ENCODE measurements around the gene THAP7. TPM values are rescaled to one million over a fixed set of nuclear protein-coding genes. Genes with fewer than 3 reads are reported as not detected.

Gene THAP7
- total and polyA plus RNA-seq, 9 of the 15 experiments (the other 6 are each of a cell fraction or from before 2014, with no cell fraction given), result 7.9 to 263 (median 84.1) TPM

DNA sequence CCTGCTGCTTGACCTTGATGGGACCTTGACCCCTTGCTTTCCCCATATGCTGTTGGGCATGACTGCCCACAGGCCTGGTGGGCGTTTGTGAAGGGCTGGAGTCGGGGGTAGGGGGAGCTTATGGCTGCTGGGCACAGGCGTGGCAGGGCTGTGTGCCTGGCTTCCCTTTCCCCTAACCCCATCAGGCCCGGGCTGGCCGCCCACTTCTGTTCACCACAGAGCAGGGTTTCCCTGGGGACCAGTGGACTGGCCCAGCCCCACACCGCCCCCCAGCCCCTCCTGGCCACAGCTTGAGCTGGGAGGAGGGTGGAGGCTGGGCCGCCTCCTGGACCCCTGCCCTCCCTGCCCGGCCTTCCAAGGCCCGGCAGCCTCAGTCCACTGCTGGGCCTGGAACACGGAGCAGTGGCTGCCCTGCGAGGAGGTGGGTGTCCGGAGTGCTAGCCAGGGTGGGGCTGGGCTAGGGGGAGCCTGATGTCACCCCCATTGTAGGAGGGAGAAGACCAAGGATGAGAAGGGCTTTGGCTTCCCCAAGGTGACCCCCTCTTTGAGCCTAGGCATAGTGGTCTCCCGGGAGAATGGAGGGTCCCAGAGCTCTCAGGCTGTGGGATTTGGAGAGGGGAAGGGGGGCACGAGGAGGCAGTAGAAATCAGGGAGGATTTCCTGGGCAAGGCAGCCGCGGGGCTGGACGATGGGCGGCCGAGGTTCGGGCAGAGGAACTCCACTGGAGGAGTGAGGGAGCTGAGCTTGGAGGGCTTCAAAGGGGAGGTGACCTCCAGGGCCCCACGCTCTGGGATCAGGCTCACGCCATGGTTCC, 34.8 kb downstream of the THAP7 start, which contains the start of gene AIFM3 (continued):
- TF ChIP-seq PCBP1 (IDR thresholded peaks at IDR 0.05; ENCODE audit: low read depth, low read length, poor library complexity, severe bottlenecking) (peak; percentile 86), TGIF2 (CRISPR knock-in tag; IDR thresholded peaks at IDR 0.05) (0 out of 2 replicates have a peak, but pooled peaks have one; percentile 32), KDM2B (CRISPR knock-in tag; IDR thresholded peaks at IDR 0.05) (no peak), MCM3 (IDR thresholded peaks at IDR 0.05) (0 out of 2 replicates have a peak, but pooled peaks have one; percentile 6), ZNF551 (CRISPR knock-in tag; IDR thresholded peaks at IDR 0.05) (no peak), STAG1 (CRISPR knock-in tag; IDR thresholded peaks at IDR 0.05; ENCODE audit: borderline replicate concordance) (no peak; the same call in 1 of the 2 replicates), OTX1 (CRISPR knock-in tag; IDR thresholded peaks at IDR 0.05) (no peak), ZC3H4 (CRISPR knock-in tag; IDR thresholded peaks at IDR 0.05; ENCODE audit: borderline replicate concordance) (no peak), ZNF184 (CRISPR knock-in tag; IDR thresholded peaks at IDR 0.05) (peak; percentile 32; the same call in 1 of the 2 replicates), EGR1 (conservative IDR thresholded peaks at IDR 0.05) (0 out of 2 replicates have a peak, but pooled peaks have one; percentile 11), ZSCAN32 (CRISPR knock-in tag; IDR thresholded peaks at IDR 0.05) (no peak), NR3C1 (CRISPR knock-in tag; IDR thresholded peaks at IDR 0.05) (0 out of 2 replicates have a peak, but pooled peaks have one; percentile 32), TBP (optimal IDR thresholded peaks at IDR 0.05; ENCODE audit: low read depth, low read length) (no peak)
- TF ChIP-seq, protein P1, sequence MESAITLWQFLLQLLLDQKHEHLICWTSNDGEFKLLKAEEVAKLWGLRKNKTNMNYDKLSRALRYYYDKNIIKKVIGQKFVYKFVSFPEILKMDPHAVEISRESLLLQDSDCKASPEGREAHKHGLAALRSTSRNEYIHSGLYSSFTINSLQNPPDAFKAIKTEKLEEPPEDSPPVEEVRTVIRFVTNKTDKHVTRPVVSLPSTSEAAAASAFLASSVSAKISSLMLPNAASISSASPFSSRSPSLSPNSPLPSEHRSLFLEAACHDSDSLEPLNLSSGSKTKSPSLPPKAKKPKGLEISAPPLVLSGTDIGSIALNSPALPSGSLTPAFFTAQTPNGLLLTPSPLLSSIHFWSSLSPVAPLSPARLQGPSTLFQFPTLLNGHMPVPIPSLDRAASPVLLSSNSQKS (CRISPR knock-in tag; IDR thresholded peaks at IDR 0.05), result no peak
- TF ChIP-seq, protein P2, sequence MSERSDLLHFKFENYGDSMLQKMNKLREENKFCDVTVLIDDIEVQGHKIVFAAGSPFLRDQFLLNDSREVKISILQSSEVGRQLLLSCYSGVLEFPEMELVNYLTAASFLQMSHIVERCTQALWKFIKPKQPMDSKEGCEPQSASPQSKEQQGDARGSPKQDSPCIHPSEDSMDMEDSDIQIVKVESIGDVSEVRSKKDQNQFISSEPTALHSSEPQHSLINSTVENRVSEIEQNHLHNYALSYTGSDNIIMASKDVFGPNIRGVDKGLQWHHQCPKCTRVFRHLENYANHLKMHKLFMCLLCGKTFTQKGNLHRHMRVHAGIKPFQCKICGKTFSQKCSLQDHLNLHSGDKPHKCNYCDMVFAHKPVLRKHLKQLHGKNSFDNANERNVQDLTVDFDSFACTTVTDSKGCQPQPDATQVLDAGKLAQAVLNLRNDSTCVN (CRISPR knock-in tag; IDR thresholded peaks at IDR 0.05), result no peak
- TF ChIP-seq, protein P3, sequence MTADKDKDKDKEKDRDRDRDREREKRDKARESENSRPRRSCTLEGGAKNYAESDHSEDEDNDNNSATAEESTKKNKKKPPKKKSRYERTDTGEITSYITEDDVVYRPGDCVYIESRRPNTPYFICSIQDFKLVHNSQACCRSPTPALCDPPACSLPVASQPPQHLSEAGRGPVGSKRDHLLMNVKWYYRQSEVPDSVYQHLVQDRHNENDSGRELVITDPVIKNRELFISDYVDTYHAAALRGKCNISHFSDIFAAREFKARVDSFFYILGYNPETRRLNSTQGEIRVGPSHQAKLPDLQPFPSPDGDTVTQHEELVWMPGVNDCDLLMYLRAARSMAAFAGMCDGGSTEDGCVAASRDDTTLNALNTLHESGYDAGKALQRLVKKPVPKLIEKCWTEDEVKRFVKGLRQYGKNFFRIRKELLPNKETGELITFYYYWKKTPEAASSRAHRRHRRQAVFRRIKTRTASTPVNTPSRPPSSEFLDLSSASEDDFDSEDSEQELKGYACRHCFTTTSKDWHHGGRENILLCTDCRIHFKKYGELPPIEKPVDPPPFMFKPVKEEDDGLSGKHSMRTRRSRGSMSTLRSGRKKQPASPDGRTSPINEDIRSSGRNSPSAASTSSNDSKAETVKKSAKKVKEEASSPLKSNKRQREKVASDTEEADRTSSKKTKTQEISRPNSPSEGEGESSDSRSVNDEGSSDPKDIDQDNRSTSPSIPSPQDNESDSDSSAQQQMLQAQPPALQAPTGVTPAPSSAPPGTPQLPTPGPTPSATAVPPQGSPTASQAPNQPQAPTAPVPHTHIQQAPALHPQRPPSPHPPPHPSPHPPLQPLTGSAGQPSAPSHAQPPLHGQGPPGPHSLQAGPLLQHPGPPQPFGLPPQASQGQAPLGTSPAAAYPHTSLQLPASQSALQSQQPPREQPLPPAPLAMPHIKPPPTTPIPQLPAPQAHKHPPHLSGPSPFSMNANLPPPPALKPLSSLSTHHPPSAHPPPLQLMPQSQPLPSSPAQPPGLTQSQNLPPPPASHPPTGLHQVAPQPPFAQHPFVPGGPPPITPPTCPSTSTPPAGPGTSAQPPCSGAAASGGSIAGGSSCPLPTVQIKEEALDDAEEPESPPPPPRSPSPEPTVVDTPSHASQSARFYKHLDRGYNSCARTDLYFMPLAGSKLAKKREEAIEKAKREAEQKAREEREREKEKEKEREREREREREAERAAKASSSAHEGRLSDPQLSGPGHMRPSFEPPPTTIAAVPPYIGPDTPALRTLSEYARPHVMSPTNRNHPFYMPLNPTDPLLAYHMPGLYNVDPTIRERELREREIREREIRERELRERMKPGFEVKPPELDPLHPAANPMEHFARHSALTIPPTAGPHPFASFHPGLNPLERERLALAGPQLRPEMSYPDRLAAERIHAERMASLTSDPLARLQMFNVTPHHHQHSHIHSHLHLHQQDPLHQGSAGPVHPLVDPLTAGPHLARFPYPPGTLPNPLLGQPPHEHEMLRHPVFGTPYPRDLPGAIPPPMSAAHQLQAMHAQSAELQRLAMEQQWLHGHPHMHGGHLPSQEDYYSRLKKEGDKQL (CRISPR knock-in tag; IDR thresholded peaks at IDR 0.05; ENCODE audit: borderline replicate concordance), result peak; percentile 84; the same call in 1 of the 2 replicates
- TF ChIP-seq, protein P4, sequence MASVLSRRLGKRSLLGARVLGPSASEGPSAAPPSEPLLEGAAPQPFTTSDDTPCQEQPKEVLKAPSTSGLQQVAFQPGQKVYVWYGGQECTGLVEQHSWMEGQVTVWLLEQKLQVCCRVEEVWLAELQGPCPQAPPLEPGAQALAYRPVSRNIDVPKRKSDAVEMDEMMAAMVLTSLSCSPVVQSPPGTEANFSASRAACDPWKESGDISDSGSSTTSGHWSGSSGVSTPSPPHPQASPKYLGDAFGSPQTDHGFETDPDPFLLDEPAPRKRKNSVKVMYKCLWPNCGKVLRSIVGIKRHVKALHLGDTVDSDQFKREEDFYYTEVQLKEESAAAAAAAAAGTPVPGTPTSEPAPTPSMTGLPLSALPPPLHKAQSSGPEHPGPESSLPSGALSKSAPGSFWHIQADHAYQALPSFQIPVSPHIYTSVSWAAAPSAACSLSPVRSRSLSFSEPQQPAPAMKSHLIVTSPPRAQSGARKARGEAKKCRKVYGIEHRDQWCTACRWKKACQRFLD (CRISPR knock-in tag; IDR thresholded peaks at IDR 0.05), result no peak
- TF ChIP-seq, protein P5, sequence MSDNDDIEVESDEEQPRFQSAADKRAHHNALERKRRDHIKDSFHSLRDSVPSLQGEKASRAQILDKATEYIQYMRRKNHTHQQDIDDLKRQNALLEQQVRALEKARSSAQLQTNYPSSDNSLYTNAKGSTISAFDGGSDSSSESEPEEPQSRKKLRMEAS (CRISPR knock-in tag; IDR thresholded peaks at IDR 0.05), result peak; percentile 46; the same call in 1 of the 2 replicates
